OCI-LY3 (cell line): Measurements from ENCODE around the gene KCNMB1.

Experiments
- H2AFZ ChIP-seq: fragments of 200-600, 300-600 bp; shearing (Covaris generic); 2 replicates; pipeline ENCODE4 v1.6.0; 2014; ENCODE audit warnings: antibody characterized with exemption, low read depth, low read length
- H3K27ac ChIP-seq: fragments of 200-600, 300-600 bp; sonication (generic); 2 replicates; pipeline ENCODE4 v1.5.1; 2014; ENCODE audit warnings: mild to moderate bottlenecking, low read length, moderate library complexity, mixed read lengths
- H3K27me3 ChIP-seq: fragments of 200-600, 300-600 bp; sonication (generic); 2 replicates; pipeline ENCODE4 v1.6.1; 2014; ENCODE audit warnings: low read depth, low read length, mixed read lengths
- H3K36me3 ChIP-seq: fragments of 200-600, 300-600 bp; sonication (generic); replicated peaks from 2 replicates; pipeline ENCODE3; 2014; ENCODE audit warnings: low read depth, low read length, mixed read lengths
- H3K4me1 ChIP-seq: fragments of 300-600, 200-600 bp; sonication (generic); 2 replicates; pipeline ENCODE4 v1.6.1; 2014; ENCODE audit warnings: low read length, mixed read lengths
- H3K4me2 ChIP-seq: fragments of 200-600, 300-600 bp; sonication (generic); 2 replicates; pipeline ENCODE4 v1.6.1; 2014; ENCODE audit warnings: low read length, mixed read lengths
- H3K4me3 ChIP-seq: fragments of 300-600, 200-600 bp; sonication (generic); 2 replicates; pipeline ENCODE4 v1.5.1; 2014; ENCODE audit warnings: antibody characterized with exemption, mild to moderate bottlenecking, low read length, moderate library complexity
- H3K79me2 ChIP-seq: fragments of 300-600, 200-600 bp; shearing (Covaris generic); 2 replicates; pipeline ENCODE4 v1.6.1; 2014; ENCODE audit warnings: mild to moderate bottlenecking, low read length, mixed read lengths
- H3K9ac ChIP-seq: fragments of 300-600, 200-600 bp; shearing (Covaris generic); 2 replicates; pipeline ENCODE4 v1.6.0; 2014; ENCODE audit warnings: mild to moderate bottlenecking, low read length, moderate library complexity
- H3K9me3 ChIP-seq: fragments of 200-600, 300-600 bp; shearing (Covaris generic); 2 replicates; pipeline ENCODE4 v1.6.1; 2014; ENCODE audit warnings: low read length, mixed read lengths; ENCODE audit not compliant: insufficient read depth
- H4K20me1 ChIP-seq: fragments of 200-600, 300-600 bp; sonication (generic); 2 replicates; pipeline ENCODE4 v1.6.1; 2016; ENCODE audit warnings: low read length, mixed read lengths; ENCODE audit not compliant: insufficient read depth
- CTCF ChIP-seq: fragments of 200-600, 300-600 bp; sonication (generic); IDR thresholded peaks from 2 replicates; pipeline ENCODE4 v1.5.1; 2014; ENCODE audit warnings: antibody characterized with exemption, low read length, low read depth
- EZH2phosphoT487 ChIP-seq: fragments of 200-600 bp; shearing (Covaris generic); IDR thresholded peaks from 2 replicates; pipeline ENCODE4 v1.6.1; 2018; ENCODE audit warnings: antibody characterized with exemption, mixed run types, low read depth

The KCNMB1 gene

GRCh38 chr5:170347022-170347567, 42.1 kb downstream of the KCNMB1 start:
- TF ChIP-seq EZH2phosphoT487 (no peak), CTCF (no peak)

GRCh38 chr5:170345971-170346370, 43.2 kb downstream of the KCNMB1 start:
- Histone ChIP-seq H3K4me3 (no peak overlapping the region), H4K20me1 (no peaks in the 10 kb centered on the region), H3K4me1 (peaks cover 10% of the 10 kb centered on the region), H3K36me3 (no peaks in the 10 kb centered on the region), H3K9me3 (peaks cover 7% of the 10 kb centered on the region), H2AFZ (no peak overlapping the region), H3K4me2 (peak overlapping the region; percentile 10; the same call in 1 of the 2 replicates), H3K27ac (no peak overlapping the region), H3K79me2 (no peaks in the 10 kb centered on the region), H3K9ac (no peak overlapping the region), H3K27me3 (peaks cover 59% of the 10 kb centered on the region)
- TF ChIP-seq EZH2phosphoT487 (no peak), CTCF (no peak)

More at GRCh38 chr5:170347022-170347567, 42.1 kb downstream of the KCNMB1 start:
- H3K79me2 ChIP-seq, result no peaks in the 10 kb centered on the region
- H3K9me3 ChIP-seq, result no peaks in the 10 kb centered on the region
- no peak overlapping the region for H3K9ac ChIP-seq
- no peak overlapping the region for H3K27ac ChIP-seq
- H3K27me3 ChIP-seq, result peaks cover 66% of the 10 kb centered on the region
- H3K4me1 ChIP-seq, result peaks cover 11% of the 10 kb centered on the region
- H2AFZ ChIP-seq, result no peak overlapping the region
- H4K20me1 ChIP-seq, result no peaks in the 10 kb centered on the region
- H3K36me3 ChIP-seq, result no peaks in the 10 kb centered on the region
- H3K4me3 ChIP-seq, result no peak overlapping the region
- H3K4me2 ChIP-seq, result no peak overlapping the region

- H2AFZ ChIP-seq, result no peak overlapping the region
Observed at GRCh38 chr5:170343177-170343576, 46.0 kb downstream of the KCNMB1 start.

More at GRCh38 chr5:170343177-170343576, 46.0 kb downstream of the KCNMB1 start:
- H3K79me2 ChIP-seq, result no peaks in the 10 kb centered on the region
- H3K27me3 ChIP-seq, result peaks cover 35% of the 10 kb centered on the region
- H3K36me3 ChIP-seq, result no peaks in the 10 kb centered on the region
- H3K27ac ChIP-seq, result no peak overlapping the region
- H4K20me1 ChIP-seq, result no peaks in the 10 kb centered on the region
- peaks cover 25% of the 10 kb centered on the region for H3K4me1 ChIP-seq
- H3K9ac ChIP-seq, result no peak overlapping the region
- peaks cover 7% of the 10 kb centered on the region for H3K9me3 ChIP-seq
- no peak for TF ChIP-seq EZH2phosphoT487
- TF ChIP-seq CTCF, result no peak
- no peak overlapping the region for H3K4me3 ChIP-seq
- H3K4me2 ChIP-seq, result no peak overlapping the region
